NCI-H446 (cell line): ENCODE data around the gene CTBP1.
"Not testable (repeated sequence)": the region's sequence is repeated elsewhere in the genome, so short reads cannot be mapped to it uniquely, and the experiment has no call there.

Source experiments
- DNase-seq, 2 experiments: peaks; one replicate each; lab custom pipeline; 2025; lab: John Stamatoyannopoulos, UW

Gene CTBP1

GRCh38 chr4:1237981-1238675 lies 10.8 kb downstream of the CTBP1 start:
- DNase-seq = no peak

DNA sequence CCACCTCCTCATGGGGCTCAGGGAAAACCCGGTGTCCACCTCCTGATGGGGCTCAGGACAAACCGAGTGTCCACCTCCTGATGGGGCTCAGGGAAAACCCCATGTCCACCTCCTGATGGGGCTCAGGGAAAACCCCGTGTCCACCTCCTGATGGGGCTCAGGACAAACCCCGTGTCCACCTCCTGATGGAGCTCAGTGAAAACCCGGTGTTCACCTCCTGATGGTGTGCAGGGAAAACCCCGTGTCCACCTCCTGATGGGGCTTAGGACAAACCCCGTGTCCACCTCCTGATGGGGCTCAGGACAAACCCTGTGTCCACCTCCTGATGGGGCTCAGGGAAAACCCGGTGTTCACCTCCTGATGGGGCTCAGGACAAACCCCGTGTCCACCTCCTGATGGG lies 11.7 kb downstream of the CTBP1 start:
- not testable (repeated sequence) for DNase-seq

DNA sequence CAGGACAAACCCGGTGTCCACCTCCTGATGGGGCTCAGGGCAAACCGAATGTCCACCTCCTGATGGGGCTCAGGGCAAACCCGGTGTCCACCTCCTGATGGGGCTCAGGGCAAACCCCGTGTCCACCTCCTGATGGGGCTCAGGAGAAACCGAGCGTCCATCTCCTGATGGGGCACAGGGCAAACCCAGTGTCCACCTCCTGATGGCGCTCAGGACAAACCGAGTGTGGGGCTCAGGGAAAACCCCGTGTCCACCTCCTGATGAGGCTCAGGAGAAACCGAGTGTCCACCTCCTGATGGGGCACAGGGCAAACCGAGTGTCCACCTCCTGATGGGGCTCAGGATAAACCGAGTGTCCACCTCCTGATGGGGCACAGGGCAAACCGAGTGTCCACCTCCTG lies 12.1 kb downstream of the CTBP1 start:
- DNase-seq = not testable (repeated sequence)

DNA sequence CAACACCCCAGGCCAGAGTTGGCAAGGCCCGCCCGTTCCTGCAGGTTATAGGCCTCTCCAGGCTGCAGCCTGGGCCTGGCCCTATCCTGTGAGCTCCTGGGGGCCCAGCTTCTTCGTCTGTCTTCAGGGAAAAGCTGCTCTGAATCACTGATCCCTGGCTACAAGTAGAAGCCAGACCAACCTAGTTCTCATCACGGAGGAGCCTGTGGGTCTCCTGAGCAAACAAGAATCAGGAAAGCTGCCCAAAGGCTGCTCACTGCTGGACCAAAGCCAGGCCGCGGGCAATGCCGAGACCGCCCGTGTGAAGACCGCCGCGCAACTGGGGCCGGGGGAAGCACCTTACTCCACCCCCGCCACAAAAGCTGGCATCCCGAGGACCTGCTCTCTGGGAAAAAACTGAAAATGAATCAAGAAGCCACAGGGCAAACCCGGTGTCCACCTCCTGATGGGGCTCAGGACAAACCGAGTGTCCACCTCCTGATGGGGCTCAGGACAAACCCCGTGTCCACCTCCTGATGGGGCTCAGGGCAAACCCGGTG lies 12.8 kb downstream of the CTBP1 start:
- DNase-seq = no peak

DNA sequence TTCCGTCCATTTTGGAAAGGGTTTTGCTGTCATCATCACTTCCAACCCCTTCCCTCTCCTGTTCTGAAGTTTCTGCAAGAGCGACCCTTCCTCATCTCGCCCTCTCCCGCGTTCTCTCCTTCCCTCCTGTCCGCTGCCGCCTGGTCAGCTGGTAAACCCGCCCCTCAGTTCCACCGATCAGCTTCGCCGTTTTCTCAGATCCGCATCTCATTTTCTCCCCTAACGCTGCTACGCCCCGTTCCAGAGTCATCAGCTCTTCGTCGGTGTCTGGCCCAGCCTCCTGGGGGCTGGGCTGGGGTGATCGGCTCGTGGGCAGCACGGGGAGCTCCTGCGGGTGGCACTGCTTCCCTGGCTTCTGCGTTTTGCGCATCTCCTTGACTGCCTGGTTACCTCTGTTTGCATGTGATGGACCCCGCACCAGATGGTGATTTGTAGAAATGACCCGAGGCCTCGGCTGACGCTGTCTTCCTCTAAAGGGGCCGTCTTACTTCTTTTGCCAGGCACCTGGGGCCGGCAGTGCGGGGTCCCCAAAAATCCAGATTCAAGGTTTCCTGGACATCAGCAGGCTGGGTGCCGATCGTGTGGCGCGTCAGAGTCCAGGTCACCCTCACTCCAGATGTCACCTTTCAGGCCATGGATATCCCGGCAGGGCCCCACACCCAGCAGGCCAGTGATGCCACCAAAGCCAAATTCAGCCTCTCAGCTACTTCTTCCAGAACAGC lies 13.4 kb downstream of the CTBP1 start:
- no peak for DNase-seq

- no peak for DNase-seq
Observed at GRCh38 chr4:1234811-1235292, 14.1 kb downstream of the CTBP1 start.

GRCh38 chr4:1234309-1234695 lies 14.6 kb downstream of the CTBP1 start:
- DNase-seq = no peak

- no peak for DNase-seq
Observed at GRCh38 chr4:1233641-1234308, 15.2 kb downstream of the CTBP1 start.

- DNase-seq = no peak
Observed at GRCh38 chr4:1232661-1233621, 16.0 kb downstream of the CTBP1 start.

- no peak for DNase-seq
Observed at GRCh38 chr4:1231637-1232360, 17.1 kb downstream of the CTBP1 start.

GRCh38 chr4:1230971-1231636 lies 17.8 kb downstream of the CTBP1 start:
- DNase-seq = no peak

- DNase-seq = no peak
Observed at GRCh38 chr4:1230316-1230715, 18.6 kb downstream of the CTBP1 start.

DNA sequence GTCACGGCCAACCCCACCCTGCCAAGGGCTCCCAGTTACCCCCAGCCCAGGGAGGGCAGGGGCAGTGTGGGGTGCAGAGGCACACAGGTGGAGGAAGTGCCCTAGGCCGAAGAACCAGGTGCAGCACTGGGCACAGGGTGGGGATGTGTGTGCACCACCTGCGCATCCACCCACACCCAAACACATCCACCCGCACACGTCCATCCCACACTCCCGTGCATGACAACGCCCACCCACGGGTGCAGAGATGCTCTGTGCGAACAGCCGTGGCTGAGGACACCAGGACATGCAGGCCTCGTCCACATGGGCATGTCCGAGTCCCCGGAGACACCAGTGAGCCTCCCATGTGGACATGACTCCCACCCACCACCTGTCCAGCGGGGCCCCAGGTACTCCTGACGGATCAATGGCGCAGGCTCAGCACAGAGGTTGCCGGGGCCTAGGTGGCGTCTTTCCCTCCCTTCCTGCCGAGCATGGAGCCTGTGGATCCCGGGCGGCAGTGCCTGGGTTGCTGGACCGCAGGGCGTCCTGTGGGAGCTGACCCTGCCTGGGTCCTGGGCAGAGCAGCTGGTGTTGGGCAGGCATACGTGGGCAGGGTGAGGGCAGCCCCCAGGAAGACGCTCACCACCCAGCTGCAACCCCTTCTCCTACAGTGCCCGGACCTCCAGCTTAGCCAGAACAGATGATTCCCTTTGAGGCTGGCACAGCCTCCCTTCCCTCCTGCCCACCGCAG lies 19.6 kb downstream of the CTBP1 start:
- DNase-seq = no peak

DNA sequence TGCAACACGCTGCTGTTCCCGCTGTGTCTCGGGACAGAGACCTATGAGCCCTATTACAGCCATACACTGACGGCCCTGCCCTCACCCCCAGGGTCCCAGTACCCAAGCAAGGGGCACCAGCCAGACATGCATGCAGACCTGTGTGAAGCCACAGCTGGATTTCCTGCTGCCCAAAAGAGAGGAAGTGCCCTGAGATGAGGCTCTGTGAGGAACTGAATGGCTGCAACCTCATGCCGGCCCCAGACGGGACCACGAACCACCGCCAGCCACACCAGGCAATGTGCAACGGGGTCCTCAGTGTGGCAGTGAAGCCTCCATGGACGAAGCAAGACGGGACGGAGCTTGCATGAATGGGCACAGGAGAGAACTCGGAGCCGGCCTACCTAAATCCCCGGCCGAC lies 21.1 kb downstream of the CTBP1 start:
- DNase-seq = no peak

- no peak for DNase-seq
Observed at GRCh38 chr4:1226598-1226997, 22.3 kb downstream of the CTBP1 start.

- no peak for DNase-seq
Observed at GRCh38 chr4:1226144-1226481, 22.8 kb downstream of the CTBP1 start.

- no peak for DNase-seq
Observed at GRCh38 chr4:1225272-1226143, 23.4 kb downstream of the CTBP1 start.
